ENCODE data around the gene PRPF19. TPM values are rescaled to one million over a fixed set of nuclear protein-coding genes. Genes with fewer than 3 reads are reported as not detected.
A peak's percentile ranks its signal among the peaks of the same experiment; 100 is the strongest.

PRPF19 gene
- total and polyA plus RNA-seq, 5 donors: 31.5 to 43.4 (median 36.9) TPM

DNA sequence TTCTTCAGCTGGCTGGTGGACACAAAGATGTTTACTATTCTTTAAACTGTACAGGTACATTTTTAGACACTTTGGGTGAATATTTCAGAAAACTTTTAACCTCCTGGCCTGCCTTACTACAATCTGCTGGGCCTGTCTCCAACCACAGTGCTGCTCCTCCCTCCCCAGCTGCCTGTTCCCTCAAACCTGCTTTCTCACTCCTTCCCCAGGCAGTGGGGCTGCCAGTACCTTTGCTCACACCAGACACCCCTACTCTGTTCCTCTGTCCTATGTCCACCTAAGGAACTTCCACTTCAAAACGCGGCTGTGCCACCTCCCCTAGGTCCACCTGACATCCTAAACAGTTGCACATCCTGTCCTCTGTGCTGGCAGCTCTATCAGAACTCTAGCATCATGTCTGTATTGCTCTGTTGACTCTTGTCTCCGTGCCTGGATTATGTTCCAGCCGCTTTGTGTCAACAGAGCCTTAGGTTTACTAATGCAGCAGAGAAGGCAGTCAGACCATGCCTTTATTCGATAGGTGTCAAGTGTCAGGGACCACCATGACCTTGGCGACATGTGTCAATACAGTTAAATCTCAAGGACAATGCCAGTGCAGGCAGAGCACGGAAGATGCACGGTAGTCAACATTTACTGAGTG, 25.6 kb downstream of the PRPF19 start:
- DNase-seq (peak in 1 of 3 donors; percentile 1), ATAC-seq (no peak)
- WGBS: 82% methylated on average over 8 of the region's 8 CpGs
- Histone ChIP-seq H3K4me1 (ENCODE audit: control insufficient read depth, insufficient read depth, low read length) (no peaks in the 10 kb centered on the region), H3K27ac (ENCODE audit: low read length) (no peak overlapping the region), H3K9me3 (ENCODE audit: control insufficient read depth, low read length) (no peaks in the 10 kb centered on the region), H3K27me3 (ENCODE audit: control insufficient read depth, insufficient read depth) (no peaks in the 10 kb centered on the region), H3K4me3 (ENCODE audit: low read length) (no peak overlapping the region)
- intact Hi-C loops (cut with DNase I): no loop called here

DNA sequence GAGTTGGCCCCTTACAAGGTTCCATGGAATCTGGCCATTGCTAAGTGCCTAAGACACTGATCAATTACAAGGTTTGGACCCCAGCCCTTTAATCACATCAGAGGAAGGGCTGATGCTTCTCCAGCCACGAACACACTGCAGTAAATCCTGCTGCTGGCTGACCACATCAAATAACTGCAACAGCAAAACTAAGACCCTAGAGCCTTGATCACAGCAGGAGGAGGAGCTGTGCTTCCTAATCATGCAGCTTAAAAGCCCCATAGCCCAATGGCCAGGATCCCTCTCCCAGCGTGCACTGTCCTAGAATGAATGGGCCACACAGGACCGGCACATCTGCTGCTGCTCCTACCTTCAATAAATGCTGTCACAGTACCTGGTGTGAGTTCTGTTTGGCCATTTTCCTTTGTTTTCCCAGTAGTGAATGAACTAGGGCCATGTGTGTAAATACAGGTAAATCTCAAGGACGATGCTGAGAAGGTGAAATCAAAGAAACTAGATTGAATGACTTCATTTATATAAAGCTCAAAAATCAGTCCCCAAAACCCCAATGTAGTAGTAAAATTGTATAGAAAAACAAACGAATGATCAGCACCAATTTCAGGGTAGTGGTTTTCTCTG, 26.3 kb downstream of the PRPF19 start:
- no peak overlapping the region for H3K4me3 ChIP-seq (ENCODE audit: low read length)
- DNase-seq: peak in 1 of 3 donors; percentile 1
- no peak overlapping the region for H3K27ac ChIP-seq (ENCODE audit: low read length)
- WGBS: 91% methylated on average over 5 of the region's 5 CpGs
- intact Hi-C loops (cut with DNase I): no loop called here
- H3K27me3 ChIP-seq (ENCODE audit: control insufficient read depth, insufficient read depth): no peaks in the 10 kb centered on the region
- ATAC-seq: no peak
- H3K9me3 ChIP-seq (ENCODE audit: control insufficient read depth, low read length): no peaks in the 10 kb centered on the region
- no peaks in the 10 kb centered on the region for H3K4me1 ChIP-seq (ENCODE audit: control insufficient read depth, insufficient read depth, low read length)

DNA sequence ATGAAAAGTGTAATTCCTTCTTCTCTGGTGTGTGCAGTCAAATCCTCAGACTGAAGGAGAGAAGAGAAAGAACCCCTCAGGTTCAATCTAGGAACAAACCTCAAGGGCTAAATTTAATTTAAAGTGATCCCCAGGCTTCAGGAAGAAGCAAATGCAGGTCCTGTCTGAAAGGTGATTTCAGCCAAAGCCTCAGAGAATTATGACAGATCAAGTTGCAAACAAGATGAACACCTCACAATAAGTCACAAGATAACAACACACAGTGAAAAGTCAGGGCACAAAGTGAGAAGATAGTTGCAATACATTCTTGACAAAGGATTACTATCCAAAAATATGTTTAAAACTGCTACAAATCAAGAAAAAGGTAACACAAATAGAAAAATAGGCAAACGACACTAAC, 27.3 kb downstream of the PRPF19 start:
- intact Hi-C loops (cut with DNase I): no loop called here
- no peak for ATAC-seq
- WGBS: 81% methylated on average over 1 of the region's 1 CpG

DNA sequence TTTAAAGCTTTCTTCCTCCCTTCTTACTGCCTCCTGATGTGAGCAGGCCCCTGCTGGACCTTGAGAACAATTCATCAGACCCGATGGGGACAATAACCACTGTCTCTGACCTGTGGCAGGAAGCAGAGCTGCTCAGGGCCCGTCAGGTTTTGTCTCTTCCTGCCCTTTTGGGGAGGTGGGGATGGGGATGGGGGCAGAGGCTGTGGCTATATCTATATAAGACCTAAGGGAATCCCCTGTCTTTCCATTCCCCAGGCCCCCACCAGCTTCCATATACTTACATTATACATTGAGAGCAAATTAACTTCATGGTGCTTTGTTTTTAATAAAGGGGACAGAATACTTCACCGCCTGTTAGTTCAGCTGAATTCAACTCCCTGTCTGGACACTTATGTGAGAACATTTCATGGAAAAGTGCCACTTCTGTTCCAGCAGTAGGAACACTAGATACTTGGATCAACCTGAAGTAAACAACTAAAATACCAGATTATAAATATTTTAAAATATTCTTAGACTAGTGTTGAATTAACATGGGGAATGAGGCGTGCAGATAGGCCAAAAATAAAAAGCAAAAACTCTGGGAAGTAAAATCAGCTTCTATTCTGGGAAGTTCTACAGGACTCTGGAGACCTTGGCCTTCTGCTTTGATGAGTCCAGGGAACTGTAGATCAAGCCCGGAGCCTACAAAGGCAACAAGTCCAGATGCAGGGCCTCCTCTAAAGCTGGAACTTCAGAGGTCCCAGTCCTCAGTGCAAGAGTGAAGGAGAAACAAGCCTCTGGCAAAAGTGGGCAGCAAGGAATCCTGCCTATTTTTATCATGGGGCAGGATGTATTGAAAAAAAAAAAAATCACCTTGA, 27.9 kb downstream of the PRPF19 start:
- H3K27me3 ChIP-seq (ENCODE audit: control insufficient read depth, insufficient read depth): no peaks in the 10 kb centered on the region
- intact Hi-C loops (cut with DNase I): no loop called here
- DNase-seq: peak in 1 of 3 donors; percentile 13
- ATAC-seq: peak in 1 of 2 donors; percentile 66
- no peaks in the 10 kb centered on the region for H3K4me1 ChIP-seq (ENCODE audit: control insufficient read depth, insufficient read depth, low read length)
- 51% methylated on average over 5 of the region's 5 CpGs for WGBS
- H3K27ac ChIP-seq (ENCODE audit: low read length): no peak overlapping the region
- H3K9me3 ChIP-seq (ENCODE audit: control insufficient read depth, low read length): no peaks in the 10 kb centered on the region
- H3K4me3 ChIP-seq (ENCODE audit: low read length): no peak overlapping the region

More for the DNA sequence above, 27.3 kb downstream of the PRPF19 start:
- Histone ChIP-seq H3K4me1 (ENCODE audit: control insufficient read depth, insufficient read depth, low read length) (no peaks in the 10 kb centered on the region), H3K27me3 (ENCODE audit: control insufficient read depth, insufficient read depth) (no peaks in the 10 kb centered on the region), H3K4me3 (ENCODE audit: low read length) (no peak overlapping the region), H3K9me3 (ENCODE audit: control insufficient read depth, low read length) (no peaks in the 10 kb centered on the region), H3K27ac (ENCODE audit: low read length) (no peak overlapping the region)
- DNase-seq: no peak

DNA sequence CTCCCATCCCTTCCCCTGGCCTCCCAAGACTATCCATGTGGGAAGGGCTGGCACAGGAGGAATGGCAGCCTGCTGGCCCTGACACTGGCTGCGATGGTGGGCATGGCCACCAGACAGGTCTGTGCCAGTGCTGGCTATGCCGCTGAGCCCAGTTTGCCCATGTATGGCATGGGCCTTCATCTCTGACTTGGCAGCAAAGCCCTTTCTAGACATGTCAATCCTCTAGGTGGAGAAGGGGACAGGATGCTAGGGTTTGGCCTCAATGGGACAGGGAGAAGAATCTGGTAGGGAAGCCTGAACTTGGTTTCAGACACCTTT, 30.3 kb downstream of the PRPF19 start:
- Histone ChIP-seq H3K4me1 (ENCODE audit: control insufficient read depth, insufficient read depth, low read length) (peaks cover 8% of the 10 kb centered on the region), H3K27ac (ENCODE audit: low read length) (no peak overlapping the region), H3K27me3 (ENCODE audit: control insufficient read depth, insufficient read depth) (no peaks in the 10 kb centered on the region), H3K9me3 (ENCODE audit: control insufficient read depth, low read length) (no peaks in the 10 kb centered on the region), H3K4me3 (ENCODE audit: low read length) (no peak overlapping the region)
- DNase-seq (peak in 1 of 3 donors; percentile 10), ATAC-seq (no peak)
- intact Hi-C loops (cut with DNase I): no loop called here
- 100% methylated on average over 2 of the region's 2 CpGs for WGBS

DNA sequence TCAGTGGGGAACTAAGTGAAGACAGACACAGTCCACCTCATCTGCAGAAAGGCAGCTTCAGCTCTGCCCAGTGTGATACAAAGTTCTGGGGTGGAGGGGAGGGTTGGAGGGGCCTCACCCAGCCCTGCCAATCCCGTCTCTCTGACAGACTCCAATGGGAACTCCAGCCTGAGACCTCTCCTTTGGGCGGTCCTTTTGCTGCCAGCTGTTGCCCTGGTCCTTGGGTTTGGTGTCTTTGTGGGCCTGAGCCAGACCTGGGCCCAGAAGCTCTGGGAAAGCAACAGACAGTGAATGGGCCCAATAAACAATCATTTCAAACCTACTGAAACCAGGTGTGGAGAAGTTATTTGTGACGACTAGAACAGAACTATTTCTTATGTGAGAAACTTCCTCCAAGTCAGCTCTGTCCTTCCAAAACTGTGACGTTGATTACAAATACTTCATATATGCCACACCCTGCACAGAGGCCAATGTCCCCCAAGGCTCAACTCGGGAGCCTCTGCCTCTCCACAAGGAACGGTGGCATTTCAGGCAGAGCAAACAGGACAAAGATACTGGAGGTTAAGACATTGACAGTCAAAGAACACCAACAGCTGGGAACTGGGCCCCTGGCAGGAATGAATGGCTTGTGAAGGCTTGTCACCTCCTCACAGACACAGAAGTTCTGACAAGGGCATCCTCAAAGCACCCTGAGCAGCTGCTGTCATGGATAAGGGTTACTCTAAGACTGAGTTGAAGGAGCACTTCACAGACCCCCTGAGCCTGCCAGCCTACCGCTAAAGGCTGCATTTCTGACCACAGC, 30.8 kb downstream of the PRPF19 start:
- ATAC-seq: no peak
- WGBS: 75% methylated on average over 7 of the region's 7 CpGs
- H3K4me1 ChIP-seq (ENCODE audit: control insufficient read depth, insufficient read depth, low read length): peaks cover 13% of the 10 kb centered on the region
- no peak overlapping the region for H3K27ac ChIP-seq (ENCODE audit: low read length)
- H3K9me3 ChIP-seq (ENCODE audit: control insufficient read depth, low read length): no peaks in the 10 kb centered on the region
- H3K4me3 ChIP-seq (ENCODE audit: low read length): no peak overlapping the region
- intact Hi-C loops (cut with DNase I): no loop called here
- H3K27me3 ChIP-seq (ENCODE audit: control insufficient read depth, insufficient read depth): no peaks in the 10 kb centered on the region
- peak in 1 of 3 donors; percentile 10 for DNase-seq

DNA sequence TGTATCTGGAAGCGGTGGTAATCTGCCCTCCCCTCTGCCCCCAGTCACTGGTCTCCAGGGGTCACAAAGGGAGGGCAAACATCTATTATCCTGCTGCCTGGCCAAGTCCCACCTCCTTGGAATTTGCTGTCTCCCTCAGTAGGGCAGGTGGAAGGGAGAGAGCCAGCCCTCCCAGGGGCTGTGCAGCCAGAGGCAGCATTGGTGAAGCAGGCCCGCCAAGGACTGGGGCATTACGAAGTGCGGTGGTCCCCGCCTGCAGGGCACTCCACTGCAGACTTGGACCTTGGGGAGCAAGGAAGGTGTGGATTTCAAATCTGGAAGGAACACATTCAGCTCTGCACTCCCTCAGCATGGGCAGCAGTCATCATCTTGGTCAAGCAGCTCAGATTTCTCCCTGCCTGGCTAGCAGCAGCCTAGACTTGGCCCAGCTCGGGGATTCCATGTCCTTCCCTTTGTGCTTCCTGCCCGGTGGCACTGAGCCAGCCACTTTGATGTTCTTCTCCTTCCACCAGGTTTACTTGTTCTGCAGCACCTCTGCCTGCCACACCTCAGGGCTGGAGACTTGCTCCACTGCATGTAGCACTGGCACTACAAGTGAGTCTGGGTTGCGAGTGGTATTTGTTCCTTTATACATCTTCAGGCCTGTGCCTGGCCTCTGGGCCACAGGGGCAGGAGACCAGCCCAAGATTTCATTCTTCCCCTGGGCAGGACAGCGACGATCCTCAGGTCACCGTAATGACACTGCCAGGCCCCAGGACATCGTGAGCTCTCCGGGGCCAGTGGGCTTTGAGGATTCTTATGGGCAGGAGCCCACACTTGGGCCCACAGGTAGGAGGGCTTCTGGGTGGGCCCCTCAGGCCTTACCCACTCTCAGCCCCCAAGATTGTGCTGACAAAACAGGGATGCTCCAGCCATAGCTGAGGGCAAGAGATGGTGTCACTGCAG, 31.7 kb downstream of the PRPF19 start:
- intact Hi-C loops (cut with DNase I): no loop called here
- Histone ChIP-seq H3K9me3 (ENCODE audit: control insufficient read depth, low read length) (no peaks in the 10 kb centered on the region), H3K4me1 (ENCODE audit: control insufficient read depth, insufficient read depth, low read length) (peaks cover 13% of the 10 kb centered on the region), H3K27me3 (ENCODE audit: control insufficient read depth, insufficient read depth) (no peaks in the 10 kb centered on the region), H3K4me3 (ENCODE audit: low read length) (no peak overlapping the region), H3K27ac (ENCODE audit: low read length) (no peak overlapping the region)
- ATAC-seq (no peak), DNase-seq (peak in 1 of 3 donors; percentile 37)
- 93% methylated on average over 13 of the region's 13 CpGs for WGBS

DNA sequence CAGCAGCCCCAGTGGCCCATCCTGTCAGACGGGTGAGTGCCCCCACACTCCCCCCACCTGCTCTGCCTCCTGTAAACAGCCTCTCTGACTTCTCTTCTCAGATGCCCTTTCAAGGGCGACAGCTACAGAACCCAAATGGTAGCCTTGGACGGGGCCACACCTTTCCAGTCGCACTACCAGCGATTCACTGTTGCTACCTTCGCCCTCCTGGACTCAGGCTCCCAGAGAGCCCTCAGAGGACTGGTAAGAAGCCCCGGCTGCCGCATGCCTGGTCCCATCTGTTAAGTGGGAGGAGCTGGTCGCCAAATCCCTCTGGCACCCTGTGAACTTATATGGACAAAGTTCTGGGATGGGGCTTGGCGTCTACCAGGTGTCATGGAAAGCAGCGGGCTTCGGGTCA, 32.9 kb downstream of the PRPF19 start:
- peak in 1 of 3 donors; percentile 28 for DNase-seq
- H3K4me3 ChIP-seq (ENCODE audit: low read length): no peak overlapping the region
- no peaks in the 10 kb centered on the region for H3K9me3 ChIP-seq (ENCODE audit: control insufficient read depth, low read length)
- 91% methylated on average over 12 of the region's 12 CpGs for WGBS
- H3K4me1 ChIP-seq (ENCODE audit: control insufficient read depth, insufficient read depth, low read length): peaks cover 13% of the 10 kb centered on the region
- no peak for ATAC-seq
- intact Hi-C loops (cut with DNase I): no loop called here
- no peak overlapping the region for H3K27ac ChIP-seq (ENCODE audit: low read length)
- no peaks in the 10 kb centered on the region for H3K27me3 ChIP-seq (ENCODE audit: control insufficient read depth, insufficient read depth)

DNA sequence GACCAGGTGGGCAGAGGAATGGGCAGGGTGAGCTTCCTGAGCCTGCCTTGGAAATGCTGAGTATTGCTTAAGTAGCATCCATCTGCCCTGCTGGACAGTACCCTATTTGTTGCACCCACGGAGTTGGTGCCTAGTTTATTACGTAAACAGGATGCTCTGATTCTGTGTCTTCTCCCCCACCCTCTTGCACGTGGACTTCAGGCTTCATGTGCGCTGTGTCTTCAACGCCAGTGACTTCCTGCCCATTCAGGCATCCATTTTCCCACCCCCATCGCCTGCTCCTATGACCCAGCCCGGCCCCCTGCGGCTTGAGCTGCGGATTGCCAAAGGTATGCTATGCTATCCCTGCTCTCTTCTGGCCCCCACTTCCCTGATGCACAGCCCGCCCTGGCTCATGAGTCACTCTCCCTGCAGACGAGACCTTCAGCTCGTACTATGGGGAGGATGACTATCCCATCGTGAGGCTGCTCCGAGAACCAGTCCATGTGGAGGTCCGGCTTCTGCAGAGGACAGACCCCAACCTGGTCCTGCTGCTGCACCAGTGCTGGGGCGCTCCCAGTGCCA, 33.3 kb downstream of the PRPF19 start:
- no peak overlapping the region for H3K27ac ChIP-seq (ENCODE audit: low read length)
- H3K27me3 ChIP-seq (ENCODE audit: control insufficient read depth, insufficient read depth): no peaks in the 10 kb centered on the region
- 64% methylated on average over 16 of the region's 16 CpGs for WGBS
- no peaks in the 10 kb centered on the region for H3K9me3 ChIP-seq (ENCODE audit: control insufficient read depth, low read length)
- ATAC-seq: peak in 1 of 2 donors; percentile 22
- peak in 1 of 3 donors; percentile 55 for DNase-seq
- H3K4me3 ChIP-seq (ENCODE audit: low read length): no peak overlapping the region
- peaks cover 13% of the 10 kb centered on the region for H3K4me1 ChIP-seq (ENCODE audit: control insufficient read depth, insufficient read depth, low read length)
- intact Hi-C loops (cut with DNase I): no loop called here

Measured in right cardiac atrium (tissue), 5 donors.